DOHH2 (cell line): Measurements from ENCODE around the gene DOCK8.

Experiments
- H3F3A ChIP-seq: fragments of 200-600 bp; sonication (generic), shearing (Covaris generic); 2 replicates; pipeline ENCODE4 v1.6.0; 2016; ENCODE audit warnings: antibody characterized with exemption, mild to moderate bottlenecking; ENCODE audit not compliant: control insufficient read depth, insufficient read depth
- H3K27ac ChIP-seq: fragments of 200-600 bp; sonication (generic); 2 replicates; pipeline ENCODE4 v1.5.1; 2014; ENCODE audit warnings: low read depth, mild to moderate bottlenecking, low read length, moderate library complexity
- H3K27me3 ChIP-seq: fragments of 200-600 bp; sonication (generic); 2 replicates; pipeline ENCODE4 v1.6.1; 2014; ENCODE audit warnings: mild to moderate bottlenecking, low read length, mixed read lengths; ENCODE audit not compliant: control insufficient read depth
- H3K36me3 ChIP-seq: fragments of 200-600 bp; sonication (generic); 2 replicates; pipeline ENCODE4 v1.6.1; 2014; ENCODE audit warnings: mild to moderate bottlenecking, low read length, moderate library complexity, mixed read lengths; ENCODE audit not compliant: control insufficient read depth
- H3K4me1 ChIP-seq: fragments of 200-600 bp; sonication (generic); 2 replicates; pipeline ENCODE4 v1.6.1; 2014; ENCODE audit warnings: mild to moderate bottlenecking, low read length, mixed read lengths; ENCODE audit not compliant: control insufficient read depth
- H3K4me2 ChIP-seq: fragments of 200-600 bp; sonication (generic); 2 replicates; pipeline ENCODE4 v1.6.0; 2014; ENCODE audit warnings: mild to moderate bottlenecking, low read length, moderate library complexity
- H3K4me3 ChIP-seq: fragments of 200-600 bp; sonication (generic); 2 replicates; pipeline ENCODE4 v1.5.1; 2014; ENCODE audit warnings: mild to moderate bottlenecking, low read length, mixed read lengths
- H3K79me2 ChIP-seq: fragments of 200-600 bp; sonication (generic); 2 replicates; pipeline ENCODE4 v1.6.1; 2014; ENCODE audit warnings: mild to moderate bottlenecking, low read length, mixed read lengths; ENCODE audit not compliant: control insufficient read depth
- H3K9me2 ChIP-seq: fragments of 200-600 bp; sonication (generic); replicated peaks from 2 replicates; pipeline ENCODE4 v1.6.1; 2014; ENCODE audit warnings: mild to moderate bottlenecking, low read length, mixed read lengths; ENCODE audit not compliant: control insufficient read depth
- H3K9me3 ChIP-seq: fragments of 200-600 bp; sonication (generic); 2 replicates; pipeline ENCODE4 v1.6.1; 2014; ENCODE audit warnings: antibody characterized with exemption, low read length, mixed read lengths; ENCODE audit not compliant: control insufficient read depth, insufficient read depth
- H4K20me1 ChIP-seq: fragments of 200-600 bp; sonication (generic); 2 replicates; pipeline ENCODE4 v1.6.0; 2014; ENCODE audit warnings: low read depth, mild to moderate bottlenecking, antibody characterized with exemption, low read length, moderate library complexity; ENCODE audit not compliant: control insufficient read depth, insufficient read depth
- CTCF ChIP-seq: fragments of 200-600 bp; sonication (generic); IDR thresholded peaks from one replicate; pipeline ENCODE4 v1.5.1; 2014; ENCODE audit warnings: antibody characterized with exemption, mild to moderate bottlenecking, low read depth, low read length; ENCODE audit not compliant: poor library complexity, severe bottlenecking
- EZH2phosphoT487 ChIP-seq: fragments of 200-600 bp; sonication (generic); IDR thresholded peaks from 2 replicates; pipeline ENCODE4 v1.6.1; 2017; ENCODE audit warnings: borderline replicate concordance, mild to moderate bottlenecking, antibody characterized with exemption, low read length, moderate library complexity, mixed read lengths

The DOCK8 gene

GRCh38 chr9:437574-438001, 222.9 kb downstream of the DOCK8 start:
- Histone ChIP-seq H3K79me2 (no peaks in the 10 kb centered on the region), H3K27me3 (no peaks in the 10 kb centered on the region), H3K9me3 (no peaks in the 10 kb centered on the region), H4K20me1 (no peaks in the 10 kb centered on the region), H3K27ac (no peak overlapping the region), H3F3A (no peaks in the 10 kb centered on the region), H3K36me3 (peaks cover 72% of the 10 kb centered on the region), H3K4me1 (no peaks in the 10 kb centered on the region), H3K9me2 (no peaks in the 10 kb centered on the region), H3K4me2 (no peak overlapping the region), H3K4me3 (no peak overlapping the region)
- no peak for TF ChIP-seq CTCF
- no peak for TF ChIP-seq EZH2phosphoT487

- Histone ChIP-seq H3K27ac (no peak overlapping the region), H3F3A (no peaks in the 10 kb centered on the region), H3K36me3 (peaks cover 72% of the 10 kb centered on the region), H3K79me2 (no peaks in the 10 kb centered on the region), H3K4me1 (no peaks in the 10 kb centered on the region), H3K9me3 (no peaks in the 10 kb centered on the region), H4K20me1 (no peaks in the 10 kb centered on the region), H3K27me3 (no peaks in the 10 kb centered on the region), H3K9me2 (no peaks in the 10 kb centered on the region), H3K4me3 (no peak overlapping the region), H3K4me2 (no peak overlapping the region)
- TF ChIP-seq EZH2phosphoT487 (no peak), CTCF (no peak)
Measured at GRCh38 chr9:438066-438465, 223.4 kb downstream of the DOCK8 start.

- Histone ChIP-seq H3K4me1 (no peaks in the 10 kb centered on the region), H3K9me3 (no peaks in the 10 kb centered on the region), H3K4me3 (no peak overlapping the region), H3K79me2 (no peaks in the 10 kb centered on the region), H3K36me3 (peaks cover 73% of the 10 kb centered on the region), H3K4me2 (no peak overlapping the region), H3K27me3 (no peaks in the 10 kb centered on the region), H4K20me1 (no peaks in the 10 kb centered on the region), H3K9me2 (no peaks in the 10 kb centered on the region), H3K27ac (no peak overlapping the region), H3F3A (no peaks in the 10 kb centered on the region)
- TF ChIP-seq EZH2phosphoT487 (no peak), CTCF (no peak)
Measured at GRCh38 chr9:438961-439768, 224.5 kb downstream of the DOCK8 start.
